Stimulated activated CD4-positive, alpha-beta T cell treated with anti-CD3 and anti-CD28 coated beads, Interleukin-1b, Interleukin-23, amount 100 ng/mL, for 1 hour (primary cell): ENCODE data around the gene CNNM3.

Experiments used
- DNase-seq, 2 donors: peaks; one replicate each; pipeline ENCODE4 v3.0.0-alpha.2; 2020; ENCODE audit warnings: low read depth in 2 of 2

CNNM3 gene

DNA sequence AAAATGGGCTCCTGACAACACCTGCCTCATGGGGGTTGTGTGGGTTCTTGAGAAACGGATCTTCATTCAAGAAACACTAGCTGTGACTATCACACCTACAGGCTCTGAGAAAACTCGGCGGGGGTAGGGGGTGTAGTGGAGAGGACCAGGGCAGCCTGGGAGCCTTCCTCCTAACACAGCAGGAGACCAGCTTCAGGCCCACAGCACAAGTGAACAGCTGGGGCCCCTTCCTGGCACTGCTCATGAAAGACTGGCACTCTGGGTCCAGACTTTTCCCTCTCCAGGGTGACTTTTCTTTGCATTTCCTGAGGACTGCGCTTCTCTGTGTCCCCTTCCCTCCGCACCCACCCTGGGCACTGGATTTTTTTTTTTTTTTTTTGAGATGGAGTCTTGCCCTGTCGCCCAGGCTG, 61.0 kb downstream of the CNNM3 start:
- no peak for DNase-seq

DNA sequence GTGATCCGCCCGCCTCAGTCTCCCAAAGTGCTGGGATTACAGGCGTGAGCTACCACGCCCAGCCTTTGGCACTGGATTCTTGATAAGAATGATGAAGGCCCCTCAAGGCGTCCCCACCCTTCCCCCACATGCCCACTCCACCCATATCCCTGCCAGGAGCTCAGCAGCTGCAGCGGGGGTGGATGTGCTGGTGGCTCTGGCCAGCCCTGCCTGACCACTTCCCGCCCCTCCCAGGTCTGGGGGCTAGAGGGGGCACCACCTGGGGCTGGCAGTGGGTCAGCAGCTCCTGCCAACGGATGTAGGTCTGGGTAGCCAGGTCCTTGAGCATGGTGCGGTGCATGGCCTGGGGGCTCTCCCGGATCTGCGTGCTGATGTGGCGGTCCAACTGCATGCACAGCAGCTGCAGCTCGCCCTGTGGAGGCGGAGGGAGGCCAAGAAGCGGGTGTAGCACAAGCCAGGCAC, 61.6 kb downstream of the CNNM3 start:
- DNase-seq: no peak

- DNase-seq: no peak
Observed at GRCh38 chr2:96878171-96878570, 62.1 kb downstream of the CNNM3 start.

- DNase-seq: no peak
Observed at GRCh38 chr2:96878796-96879544, 62.9 kb downstream of the CNNM3 start.

GRCh38 chr2:96879545-96880040, 63.5 kb downstream of the CNNM3 start:
- no peak for DNase-seq

- DNase-seq: no peak
Observed at GRCh38 chr2:96880891-96881273, 64.8 kb downstream of the CNNM3 start.

DNA sequence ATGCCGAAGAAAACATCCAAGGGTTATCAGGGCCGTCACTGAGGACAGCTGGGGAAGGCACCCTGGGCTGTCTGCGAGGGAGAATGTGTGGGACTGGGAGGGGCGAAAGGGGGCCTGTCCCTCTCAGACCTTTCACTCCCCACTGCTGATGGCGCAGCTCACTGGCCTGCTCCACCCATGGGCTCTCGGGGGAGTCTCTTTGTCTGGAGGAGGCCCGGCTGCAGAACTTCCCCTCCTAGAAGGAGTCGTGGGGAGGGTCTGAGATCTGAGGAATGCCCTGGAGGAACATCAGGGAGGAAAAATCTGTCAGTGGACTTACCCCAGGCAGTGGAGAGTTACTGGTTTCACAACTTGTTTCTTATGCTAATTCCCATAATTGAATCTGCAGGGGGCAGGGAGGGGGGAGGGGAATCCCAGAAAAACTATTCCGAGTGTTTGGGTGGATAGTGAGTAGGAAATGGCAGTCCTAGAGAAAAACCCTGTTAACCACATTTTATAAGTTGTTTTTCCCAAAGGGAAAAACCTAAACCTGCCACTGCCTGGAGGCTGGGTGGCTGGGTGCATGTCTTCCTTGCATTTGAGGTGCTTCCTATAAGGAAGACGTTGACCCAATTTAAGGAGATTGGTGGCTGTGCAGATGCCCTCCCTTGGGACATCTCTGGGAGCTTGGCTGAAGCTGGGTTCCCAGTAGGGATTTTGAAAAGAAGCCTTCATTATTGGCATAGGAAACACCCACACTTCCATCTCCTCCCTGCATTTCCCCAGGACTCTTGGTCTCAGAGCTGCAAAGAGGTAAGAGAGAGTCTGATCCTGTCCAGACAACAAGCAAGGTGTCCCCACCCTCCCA, 65.5 kb downstream of the CNNM3 start:
- DNase-seq: no peak

- DNase-seq: no peak
Observed at GRCh38 chr2:96882230-96882629, 66.2 kb downstream of the CNNM3 start.

DNA sequence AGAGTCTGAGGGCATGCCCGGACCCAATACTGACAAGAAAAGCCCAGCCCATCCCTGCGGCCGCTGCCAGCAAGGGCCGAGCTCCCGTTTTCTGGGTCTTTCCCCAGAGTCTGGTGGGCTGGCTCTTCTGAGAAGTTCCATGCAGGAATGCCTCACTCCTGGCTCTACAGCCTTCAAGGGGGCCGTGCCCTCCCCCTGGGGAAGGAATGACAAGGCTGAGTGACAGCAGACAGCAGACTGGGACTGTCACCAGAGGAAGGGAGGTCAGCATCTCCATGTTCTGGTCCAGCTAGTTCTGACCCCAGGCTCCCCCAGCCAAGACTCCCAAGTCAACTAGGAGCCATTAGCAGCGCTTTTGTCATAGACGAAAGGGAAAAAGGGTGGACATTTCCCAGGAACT, 66.8 kb downstream of the CNNM3 start:
- DNase-seq: no peak

- no peak for DNase-seq
Observed at GRCh38 chr2:96883306-96883705, 67.2 kb downstream of the CNNM3 start.
